ENCODE data around the gene PLAAT3.

- TF ChIP-seq, protein P1, sequence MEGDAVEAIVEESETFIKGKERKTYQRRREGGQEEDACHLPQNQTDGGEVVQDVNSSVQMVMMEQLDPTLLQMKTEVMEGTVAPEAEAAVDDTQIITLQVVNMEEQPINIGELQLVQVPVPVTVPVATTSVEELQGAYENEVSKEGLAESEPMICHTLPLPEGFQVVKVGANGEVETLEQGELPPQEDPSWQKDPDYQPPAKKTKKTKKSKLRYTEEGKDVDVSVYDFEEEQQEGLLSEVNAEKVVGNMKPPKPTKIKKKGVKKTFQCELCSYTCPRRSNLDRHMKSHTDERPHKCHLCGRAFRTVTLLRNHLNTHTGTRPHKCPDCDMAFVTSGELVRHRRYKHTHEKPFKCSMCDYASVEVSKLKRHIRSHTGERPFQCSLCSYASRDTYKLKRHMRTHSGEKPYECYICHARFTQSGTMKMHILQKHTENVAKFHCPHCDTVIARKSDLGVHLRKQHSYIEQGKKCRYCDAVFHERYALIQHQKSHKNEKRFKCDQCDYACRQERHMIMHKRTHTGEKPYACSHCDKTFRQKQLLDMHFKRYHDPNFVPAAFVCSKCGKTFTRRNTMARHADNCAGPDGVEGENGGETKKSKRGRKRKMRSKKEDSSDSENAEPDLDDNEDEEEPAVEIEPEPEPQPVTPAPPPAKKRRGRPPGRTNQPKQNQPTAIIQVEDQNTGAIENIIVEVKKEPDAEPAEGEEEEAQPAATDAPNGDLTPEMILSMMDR (IDR thresholded peaks at IDR 0.05): no peak
- no peak for TF ChIP-seq POLR2A (IDR thresholded peaks at IDR 0.05)
Observed at GRCh38 chr11:63616953-63617352, 2.7 kb upstream of the PLAAT3 start.
